ENCODE results near the gene ESR1.

- TF ChIP-seq NR3C1 (CRISPR knock-in tag; conservative IDR thresholded peaks at IDR 0.05; ENCODE audit: low read depth), result no peak
- TF ChIP-seq IRF1 (CRISPR knock-in tag; IDR thresholded peaks at IDR 0.05), result no peak
- no peak for TF ChIP-seq CTCF (IDR thresholded peaks at IDR 0.05)
- no peak for TF ChIP-seq ETV6 (CRISPR knock-in tag; IDR thresholded peaks at IDR 0.05)
- no peak for TF ChIP-seq USF2 (CRISPR knock-in tag; IDR thresholded peaks at IDR 0.05)
- no peak for TF ChIP-seq ZNF121 (CRISPR knock-in tag; IDR thresholded peaks at IDR 0.05)
- no peak for TF ChIP-seq GABPB1 (CRISPR knock-in tag; IDR thresholded peaks at IDR 0.05)
- TF ChIP-seq TP53 (CRISPR knock-in tag; IDR thresholded peaks at IDR 0.05), result no peak
- no peak for TF ChIP-seq NFE2L1 (CRISPR knock-in tag; IDR thresholded peaks at IDR 0.05)
These were observed 340.9 kb downstream of the ESR1 start for GRCh38 chr6:152148412-152148811.
